ENCODE measurements around the gene NTNG2. TPM values are rescaled to one million over a fixed set of nuclear protein-coding genes. Genes with fewer than 3 reads are reported as not detected.

The NTNG2 gene
- total and polyA plus RNA-seq, 10 of the 15 experiments (the other 5 are each of a cell fraction or from before 2014, with no cell fraction given): 0.37 to 0.79 (median 0.45) TPM; not detected in 6

- Histone ChIP-seq H2AFZ (ENCODE audit: control insufficient read depth, low read depth, low read length) (no peak overlapping the region), H3K9me3 (replicated peaks; ENCODE audit: control insufficient read depth, insufficient read depth, low read length) (no peaks in the 10 kb centered on the region), H3K4me1 (ENCODE audit: control insufficient read depth, insufficient read depth, low read length) (no peaks in the 10 kb centered on the region), H3K4me3 (no peak overlapping the region), H3K79me2 (ENCODE audit: control insufficient read depth, insufficient read depth, low read length) (no peaks in the 10 kb centered on the region), H3K9ac (ENCODE audit: control insufficient read depth, insufficient read depth, low read length) (no peak overlapping the region), H3K27ac (ENCODE audit: control insufficient read depth, insufficient read depth) (no peak overlapping the region), H3K27me3 (replicated peaks in 1 of 2; ENCODE audit: control insufficient read depth in 2 of 2, insufficient read depth in 2 of 2, low read length in 1 of 2) (peaks cover 6 to 19% of the 10 kb centered on the region in 2 experiments), H3K4me2 (ENCODE audit: control insufficient read depth, insufficient read depth) (no peak overlapping the region), H4K20me1 (ENCODE audit: control insufficient read depth, insufficient read depth) (no peaks in the 10 kb centered on the region), H3K36me3 (ENCODE audit: control insufficient read depth in 2 of 2, insufficient read depth in 2 of 2, low read length in 1 of 2) (no peaks in the 10 kb centered on the region)
- BruUV-seq (replicated peaks): no TSS peak
- ChIA-PET RAD21 (ENCODE audit: unreplicated experiment) (no interaction called here), CTCF (interaction anchor here (1.1 kb wide), 1 partner anchor 72 kb away, joined by 3 read pairs; no protein-coding TSS in a partner anchor), SMC1A (ENCODE audit: uncharacterized antibody, unreplicated experiment) (no interaction called here), POLR2A (no interaction called here)
- in situ Hi-C loops (cut with MboI): no loop called here
- no peak for ATAC-seq
- WGBS (ENCODE audit: insufficient coverage, insufficient replicate concordance, low lambda C conversion rate, missing lambda C conversion rate): 16% methylated on average over 36 of the region's 45 CpGs
- DNase-seq (ENCODE audit: low read depth, low spot score): no peak
- no peak for TF ChIP-seq JUND (IDR thresholded peaks at IDR 0.05; ENCODE audit: low read depth, low read length)
- no peak for TF ChIP-seq SPI1 (IDR thresholded peaks at IDR 0.05; ENCODE audit: borderline replicate concordance, insufficient read depth, low read depth, low read length)
- TF ChIP-seq TBL1XR1 (IDR thresholded peaks at IDR 0.05; ENCODE audit: low read depth, low read length): no peak
- TF ChIP-seq ZSCAN29 (IDR thresholded peaks at IDR 0.05): no peak
- TF ChIP-seq TCF7 (IDR thresholded peaks at IDR 0.05; ENCODE audit: borderline replicate concordance): no peak
- no peak for TF ChIP-seq NFIC (IDR thresholded peaks at IDR 0.05; ENCODE audit: low read depth, low read length)
- TF ChIP-seq BACH1 (IDR thresholded peaks at IDR 0.05; ENCODE audit: borderline replicate concordance): no peak
- no peak for TF ChIP-seq WRNIP1 (IDR thresholded peaks at IDR 0.05; ENCODE audit: borderline replicate concordance, low read depth, low read length)
- no peak for TF ChIP-seq ATF3 (IDR thresholded peaks at IDR 0.05; ENCODE audit: borderline replicate concordance, extremely low read depth, low read depth, low read length)
- TF ChIP-seq NFYA (IDR thresholded peaks at IDR 0.05; ENCODE audit: borderline replicate concordance, low read depth, low read length): no peak
- no peak for TF ChIP-seq MEF2B (IDR thresholded peaks at IDR 0.05; ENCODE audit: partially characterized antibody, poor library complexity, severe bottlenecking)
- TF ChIP-seq POLR2A (IDR thresholded peaks at IDR 0.05; ENCODE audit: low read depth, low read length): no peak
- TF ChIP-seq USF1 (IDR thresholded peaks at IDR 0.05; ENCODE audit: borderline replicate concordance, extremely low read length, insufficient read depth, low read depth, low read length): no peak
- TF ChIP-seq RCOR1 (conservative IDR thresholded peaks at IDR 0.05; ENCODE audit: low read depth, low read length): no peak
- no peak for TF ChIP-seq REST (IDR thresholded peaks at IDR 0.05; ENCODE audit: low read depth, low read length)
- no peak for TF ChIP-seq SMARCA5 (IDR thresholded peaks at IDR 0.05)
- no peak for TF ChIP-seq NR2C1 (IDR thresholded peaks at IDR 0.05)
- TF ChIP-seq EZH2 (IDR thresholded peaks at IDR 0.05; ENCODE audit: borderline replicate concordance, control insufficient read depth, low read depth, low read length): no peak
- FAIRE-seq: no peak
- intact Hi-C loops (cut with micrococcal nuclease; ENCODE audit: unreplicated experiment): no loop called here
Measured at GRCh38 chr9:132163876-132164603, 2.2 kb downstream of the NTNG2 start.
